ENCODE data around the gene FARP1.
A peak's percentile ranks its signal among the peaks of the same experiment; 100 is the strongest.

Gene FARP1

GRCh38 chr13:98459721-98460370 is 317.0 kb downstream of the FARP1 start:
- no peak for DNase-seq (ENCODE audit: low read depth)
- no peak for TF ChIP-seq CTCF (conservative IDR thresholded peaks at IDR 0.05; ENCODE audit: low read depth, low read length)
- no peak overlapping the region for H3K4me3 ChIP-seq (ENCODE audit: low read length)

- no peak for TF ChIP-seq CTCF (conservative IDR thresholded peaks at IDR 0.05; ENCODE audit: low read depth, low read length)
- no peak overlapping the region for H3K4me3 ChIP-seq (ENCODE audit: low read length)
- DNase-seq (ENCODE audit: low read depth) = no peak
Observed at GRCh38 chr13:98460516-98460915, 317.6 kb downstream of the FARP1 start.

- DNase-seq (ENCODE audit: low read depth) = no peak
- TF ChIP-seq CTCF (conservative IDR thresholded peaks at IDR 0.05; ENCODE audit: low read depth, low read length) = no peak
- H3K4me3 ChIP-seq (ENCODE audit: low read length) = no peak overlapping the region
Observed at GRCh38 chr13:98461486-98462240, 318.8 kb downstream of the FARP1 start.

- no peak for TF ChIP-seq CTCF (conservative IDR thresholded peaks at IDR 0.05; ENCODE audit: low read depth, low read length)
- no peak for DNase-seq (ENCODE audit: low read depth)
- no peak overlapping the region for H3K4me3 ChIP-seq (ENCODE audit: low read length)
Observed at GRCh38 chr13:98462241-98462882, 319.5 kb downstream of the FARP1 start.

- TF ChIP-seq CTCF (conservative IDR thresholded peaks at IDR 0.05; ENCODE audit: low read depth, low read length) = no peak
- no peak for DNase-seq (ENCODE audit: low read depth)
- H3K4me3 ChIP-seq (ENCODE audit: low read length) = no peak overlapping the region
Observed at GRCh38 chr13:98462946-98463345, 320.1 kb downstream of the FARP1 start.

GRCh38 chr13:98466634-98467236 is 323.8 kb downstream of the FARP1 start:
- DNase-seq (ENCODE audit: low read depth) = no peak
- TF ChIP-seq CTCF (conservative IDR thresholded peaks at IDR 0.05; ENCODE audit: low read depth, low read length) = peak; percentile 84

More at GRCh38 chr13:98466634-98467236, 323.8 kb downstream of the FARP1 start:
- H3K4me3 ChIP-seq (ENCODE audit: low read length) = no peak overlapping the region

All from retinal pigment epithelial cell (primary cell).